GM20000 (cell line): ENCODE measurements around the gene RPL15.

Source experiments
- DNase-seq: peaks from one replicate; pipeline ENCODE4 v3.0.0; 2012; ENCODE audit warnings: low spot score
- CTCF ChIP-seq: IDR thresholded peaks from 2 replicates; pipeline ENCODE4 v1.5.1; 2012; ENCODE audit warnings: mild to moderate bottlenecking, control low read depth; ENCODE audit errors: extremely low read depth, missing control alignments

RPL15 gene

GRCh38 chr3:23937296-23937695, 20.4 kb downstream of the RPL15 start:
- no peak for TF ChIP-seq CTCF
- no peak for DNase-seq

GRCh38 chr3:23938688-23939087, 21.8 kb downstream of the RPL15 start:
- no peak for TF ChIP-seq CTCF
- DNase-seq = no peak

GRCh38 chr3:23940775-23941174, 23.8 kb downstream of the RPL15 start:
- no peak for TF ChIP-seq CTCF
- no peak for DNase-seq

GRCh38 chr3:23941440-23941839, 24.5 kb downstream of the RPL15 start:
- no peak for TF ChIP-seq CTCF
- no peak for DNase-seq

GRCh38 chr3:23942546-23942945, 25.6 kb downstream of the RPL15 start:
- DNase-seq = no peak
- TF ChIP-seq CTCF = no peak

GRCh38 chr3:23944007-23944783, 27.3 kb downstream of the RPL15 start:
- no peak for TF ChIP-seq CTCF
- no peak for DNase-seq

GRCh38 chr3:23944861-23945662, 28.1 kb downstream of the RPL15 start, which contains the start of gene NR1D2:
Gene NR1D2 (plus strand): TSS chr3:23945286. CDS start chr3:23945579, 293 bp downstream.
- peak; percentile 92 for DNase-seq
- TF ChIP-seq CTCF = peak; percentile 3
